GM19463 (cell line): ENCODE data around the gene NRG3.

Experiments used
- ATAC-seq: cut with Tn5 transposase; IDR thresholded peaks from one replicate; pipeline ENCODE4 v1.9.1; 2021; ENCODE audit warnings: mild to moderate bottlenecking, moderate library complexity; ENCODE audit not compliant: unreplicated experiment

Gene NRG3

GRCh38 chr10:81874875-81875466 is at the start of gene NRG3:
Gene NRG3 (plus strand): TSS chr10:81875194.
- peak; percentile 25 for ATAC-seq

GRCh38 chr10:81828251-81828650 is 46.7 kb upstream of the NRG3 start:
- no peak for ATAC-seq

GRCh38 chr10:81831060-81831459 is 43.9 kb upstream of the NRG3 start:
- ATAC-seq, result no peak

- no peak for ATAC-seq
Measured at GRCh38 chr10:81838950-81839349, 36.0 kb upstream of the NRG3 start.

GRCh38 chr10:81843042-81843441 is 32.0 kb upstream of the NRG3 start:
- no peak for ATAC-seq

GRCh38 chr10:81847675-81848074 is 27.3 kb upstream of the NRG3 start:
- no peak for ATAC-seq

- ATAC-seq, result peak; percentile 74
Measured at GRCh38 chr10:81848514-81848913, 26.5 kb upstream of the NRG3 start.

- ATAC-seq, result no peak
Measured at GRCh38 chr10:81848931-81849330, 26.1 kb upstream of the NRG3 start.

GRCh38 chr10:81862596-81862995 is 12.4 kb upstream of the NRG3 start:
- ATAC-seq, result no peak

- ATAC-seq, result no peak
Measured at GRCh38 chr10:81863771-81864170, 11.2 kb upstream of the NRG3 start.

- ATAC-seq, result no peak
Measured at GRCh38 chr10:81865581-81865980, 9.4 kb upstream of the NRG3 start.

GRCh38 chr10:81866753-81867152 is 8.2 kb upstream of the NRG3 start:
- ATAC-seq, result peak; percentile 98

- no peak for ATAC-seq
Measured at GRCh38 chr10:81870472-81870871, 4.5 kb upstream of the NRG3 start.

GRCh38 chr10:81871558-81871957 is 3.4 kb upstream of the NRG3 start:
- ATAC-seq, result no peak

GRCh38 chr10:81872206-81872862 is 2.7 kb upstream of the NRG3 start:
- ATAC-seq, result no peak

GRCh38 chr10:81873231-81873931 is 1.6 kb upstream of the NRG3 start:
- peak; percentile 22 for ATAC-seq

GRCh38 chr10:81873932-81874816 is 820 bp upstream of the NRG3 start:
- ATAC-seq, result peak; percentile 35

GRCh38 chr10:81875467-81876252 is 666 bp downstream of the NRG3 start:
- ATAC-seq, result no peak

- no peak for ATAC-seq
Measured at GRCh38 chr10:81876253-81877077, 1.5 kb downstream of the NRG3 start.

- no peak for ATAC-seq
Measured at GRCh38 chr10:81877596-81877995, 2.6 kb downstream of the NRG3 start.
